Measurements from ENCODE around the gene GNG3. TPM values are rescaled to one million over a fixed set of nuclear protein-coding genes. Genes with fewer than 3 reads are reported as not detected.

GNG3 gene
- total RNA-seq, 1 donor from 2014 or later, result not detected

DNA sequence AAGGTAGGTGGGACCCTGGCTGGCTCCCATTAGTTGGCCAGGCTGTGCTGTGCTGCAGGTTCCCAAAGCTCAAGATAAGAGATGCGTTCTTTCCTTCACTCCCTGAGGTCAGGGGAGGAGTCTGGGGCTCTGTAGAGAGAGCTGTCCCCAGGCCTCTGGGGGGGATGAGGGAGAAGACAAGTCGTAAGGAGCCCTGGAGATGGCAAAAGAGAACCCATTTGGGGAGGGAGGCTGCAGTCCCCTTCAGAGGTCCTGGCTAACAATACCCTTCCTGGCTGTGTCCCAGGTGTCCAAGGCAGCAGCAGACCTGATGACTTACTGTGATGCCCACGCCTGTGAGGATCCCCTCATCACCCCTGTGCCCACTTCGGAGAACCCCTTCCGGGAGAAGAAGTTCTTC, 916 bp downstream of the GNG3 start:
- no peak for ATAC-seq
- intact Hi-C loops (cut with DNase I), result no loop called here
- Histone ChIP-seq H3K9me3 (no peaks in the 10 kb centered on the region), H3K4me1 (peaks cover 39% of the 10 kb centered on the region), H3K27me3 (no peaks in the 10 kb centered on the region), H3K4me3 (peak overlapping the region; percentile 73), H3K27ac (peak overlapping the region; percentile 99), H3K36me3 (peaks cover 30% of the 10 kb centered on the region)
- DNase-seq, result peak; percentile 43
- no peak for TF ChIP-seq CTCF (IDR thresholded peaks at IDR 0.05)

DNA sequence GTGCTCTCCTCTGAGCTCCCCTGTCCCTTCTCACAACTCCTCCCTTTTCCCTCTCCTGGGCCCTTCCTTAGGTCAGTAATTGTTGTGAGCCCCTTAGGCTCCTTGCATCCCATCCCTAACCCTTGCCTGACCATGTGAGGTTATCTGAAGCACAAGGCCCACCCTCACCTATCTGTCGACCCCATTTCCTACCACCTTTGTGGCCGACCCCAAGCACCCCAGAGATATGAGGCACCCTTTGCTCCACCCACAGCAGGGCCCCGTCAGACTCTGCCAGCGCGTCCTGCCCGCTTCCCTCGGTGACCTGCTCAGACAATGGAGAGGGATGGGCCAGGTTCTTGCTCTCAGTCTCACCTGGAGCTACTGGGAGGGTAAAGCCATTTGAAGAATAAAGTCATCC, 1.3 kb downstream of the GNG3 start:
- peaks cover 39% of the 10 kb centered on the region for H3K4me1 ChIP-seq
- intact Hi-C loops (cut with DNase I), result no loop called here
- no peak for TF ChIP-seq CTCF (IDR thresholded peaks at IDR 0.05)
- H3K4me3 ChIP-seq, result peak overlapping the region; percentile 73
- ATAC-seq (no peak), DNase-seq (peak; percentile 74)
- H3K36me3 ChIP-seq, result peaks cover 34% of the 10 kb centered on the region
- peak overlapping the region; percentile 99 for H3K27ac ChIP-seq
- H3K27me3 ChIP-seq, result no peaks in the 10 kb centered on the region
- H3K9me3 ChIP-seq, result no peaks in the 10 kb centered on the region

GRCh38 chr11:62709247-62710000, 1.9 kb downstream of the GNG3 start:
- Histone ChIP-seq H3K27me3 (no peaks in the 10 kb centered on the region), H3K4me1 (peaks cover 39% of the 10 kb centered on the region), H3K4me3 (peak overlapping the region; percentile 73), H3K9me3 (no peaks in the 10 kb centered on the region), H3K27ac (peak overlapping the region; percentile 99), H3K36me3 (peaks cover 40% of the 10 kb centered on the region)
- ATAC-seq, result peak; percentile 90
- DNase-seq, result peak; percentile 97
- no peak for TF ChIP-seq CTCF (IDR thresholded peaks at IDR 0.05)
- intact Hi-C loops (cut with DNase I), result no loop called here

GRCh38 chr11:62710001-62710345, 2.5 kb downstream of the GNG3 start:
- ATAC-seq (no peak), DNase-seq (peak; percentile 60)
- Histone ChIP-seq H3K36me3 (peaks cover 45% of the 10 kb centered on the region), H3K27ac (peak overlapping the region; percentile 99), H3K4me1 (peaks cover 39% of the 10 kb centered on the region), H3K27me3 (no peaks in the 10 kb centered on the region), H3K9me3 (no peaks in the 10 kb centered on the region), H3K4me3 (peak overlapping the region; percentile 73)
- TF ChIP-seq CTCF (IDR thresholded peaks at IDR 0.05), result no peak
- intact Hi-C loops (cut with DNase I), result no loop called here

GRCh38 chr11:62712276-62712812, 4.9 kb downstream of the GNG3 start:
- Histone ChIP-seq H3K27me3 (no peaks in the 10 kb centered on the region), H3K4me3 (no peak overlapping the region), H3K36me3 (peaks cover 68% of the 10 kb centered on the region), H3K9me3 (no peaks in the 10 kb centered on the region), H3K4me1 (peaks cover 21% of the 10 kb centered on the region), H3K27ac (no peak overlapping the region)
- DNase-seq (no peak), ATAC-seq (no peak)
- no peak for TF ChIP-seq CTCF (IDR thresholded peaks at IDR 0.05)
- intact Hi-C loops (cut with DNase I), result no loop called here

Measured in upper lobe of right lung (tissue), 1 donor.